ENCODE results near the gene SH3BP2.

The SH3BP2 gene

DNA sequence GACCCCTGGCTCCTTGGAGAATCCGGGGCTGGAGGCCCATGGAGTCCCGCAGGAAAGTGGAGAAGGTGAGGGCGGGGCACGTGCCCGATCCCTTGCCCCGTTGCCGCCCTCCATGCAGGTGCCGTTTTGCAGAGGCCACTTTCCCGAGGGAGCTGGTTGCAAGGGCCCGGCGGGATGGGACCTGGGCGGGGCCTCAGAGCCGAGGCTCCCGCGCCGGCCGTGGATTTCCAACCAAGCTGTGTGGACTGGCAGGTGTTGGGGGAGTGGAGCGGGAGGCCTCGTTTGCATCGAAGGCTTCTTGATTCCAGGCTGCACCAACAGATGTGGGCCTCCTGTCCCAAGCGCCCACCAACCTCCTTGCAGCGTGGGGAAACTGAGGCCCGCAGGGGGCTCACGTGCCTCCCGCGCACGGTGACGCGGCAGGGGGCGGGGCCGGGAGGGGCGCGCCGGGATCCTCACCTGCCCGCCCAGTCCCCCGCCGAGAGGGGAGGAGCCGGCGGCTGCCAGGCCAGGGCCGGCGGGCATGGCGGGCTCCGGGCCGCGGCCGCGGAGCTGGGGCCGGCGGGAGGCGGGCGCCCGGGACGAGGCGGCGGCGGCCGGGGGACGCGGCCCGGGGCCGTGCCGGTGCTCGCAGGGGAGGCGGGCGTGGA is 24.9 kb downstream of the SH3BP2 start:
- DNase-seq (ENCODE audit: low read depth in 2 of 2, low spot score in 1 of 2) = no peak

DNA sequence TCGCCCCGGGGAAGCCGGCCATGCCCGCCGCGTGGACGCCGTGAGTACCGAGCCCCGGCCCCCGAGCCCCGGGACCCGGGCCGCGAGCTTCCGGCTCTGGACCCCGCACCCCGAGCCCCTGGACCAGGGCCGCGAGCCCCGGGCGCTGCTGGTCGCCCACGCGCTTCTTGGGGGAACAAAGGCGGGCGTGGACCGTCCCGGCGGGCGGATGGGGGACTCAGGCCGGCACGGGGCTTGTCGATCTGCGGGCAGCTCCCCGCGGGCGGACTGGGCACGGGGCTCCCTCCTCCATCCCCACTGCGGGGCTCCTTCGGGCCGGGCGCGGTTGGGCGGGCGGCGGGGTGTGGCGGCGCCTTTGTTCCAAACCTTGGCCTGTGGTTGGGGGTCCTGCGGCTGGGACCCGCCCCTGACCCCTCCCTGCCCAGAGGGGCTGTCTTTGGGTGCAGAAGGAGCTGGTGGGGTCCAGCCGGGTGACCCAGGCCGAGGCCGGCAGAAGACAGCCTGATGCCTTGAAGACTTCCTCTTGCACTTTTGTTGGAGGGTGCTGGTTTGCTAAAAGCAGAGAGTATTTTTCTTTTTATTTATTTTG is 25.6 kb downstream of the SH3BP2 start:
- no peak for DNase-seq (ENCODE audit: low read depth in 2 of 2, low spot score in 1 of 2)

DNA sequence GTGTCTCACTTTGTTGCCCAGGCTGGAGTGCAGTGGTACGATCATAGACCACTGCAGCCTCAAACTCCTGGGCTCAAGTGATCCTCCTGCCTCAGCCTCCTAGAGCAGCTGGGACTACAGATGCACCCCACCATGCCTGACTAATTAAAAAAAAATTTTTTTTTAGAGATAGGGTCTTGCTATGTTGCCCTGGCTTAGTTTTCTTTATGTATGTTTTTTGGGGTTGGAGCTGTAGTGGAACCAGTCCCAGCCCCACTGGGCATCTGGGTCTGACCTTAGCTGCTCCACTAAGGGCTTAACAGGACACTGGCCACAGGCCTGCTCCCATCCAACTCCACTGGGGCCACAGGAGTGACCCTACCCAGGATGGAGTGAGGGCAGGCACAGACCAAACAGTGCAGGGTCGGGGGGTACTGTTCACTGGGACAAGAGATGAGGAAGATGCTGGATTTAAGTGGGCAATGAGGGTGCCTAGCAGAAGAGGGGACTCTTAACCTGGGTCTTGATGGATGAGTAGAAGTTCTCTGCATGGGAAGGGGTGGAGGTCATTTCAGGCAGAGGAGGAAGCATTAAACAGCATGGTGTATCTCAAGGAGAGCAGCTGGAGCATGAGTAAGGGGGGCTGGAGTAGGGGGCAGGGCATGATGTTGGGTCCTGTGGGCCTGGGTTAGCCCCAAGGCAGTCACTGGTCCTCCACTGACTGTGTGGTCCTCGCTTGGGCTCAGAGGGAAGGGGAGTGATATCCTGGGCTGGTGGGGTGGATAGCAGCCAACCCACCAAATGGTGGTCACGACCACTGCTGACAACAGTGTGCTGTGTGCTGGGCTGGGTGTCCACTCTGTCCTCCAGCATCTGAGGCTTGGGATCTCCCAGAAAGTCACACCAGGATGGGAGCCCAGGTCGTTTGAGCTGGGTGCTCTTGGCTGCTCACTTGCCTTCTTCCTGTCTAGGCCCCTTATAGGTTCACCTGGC is 26.6 kb downstream of the SH3BP2 start:
- no peak for DNase-seq (ENCODE audit: low read depth in 2 of 2, low spot score in 1 of 2)

DNA sequence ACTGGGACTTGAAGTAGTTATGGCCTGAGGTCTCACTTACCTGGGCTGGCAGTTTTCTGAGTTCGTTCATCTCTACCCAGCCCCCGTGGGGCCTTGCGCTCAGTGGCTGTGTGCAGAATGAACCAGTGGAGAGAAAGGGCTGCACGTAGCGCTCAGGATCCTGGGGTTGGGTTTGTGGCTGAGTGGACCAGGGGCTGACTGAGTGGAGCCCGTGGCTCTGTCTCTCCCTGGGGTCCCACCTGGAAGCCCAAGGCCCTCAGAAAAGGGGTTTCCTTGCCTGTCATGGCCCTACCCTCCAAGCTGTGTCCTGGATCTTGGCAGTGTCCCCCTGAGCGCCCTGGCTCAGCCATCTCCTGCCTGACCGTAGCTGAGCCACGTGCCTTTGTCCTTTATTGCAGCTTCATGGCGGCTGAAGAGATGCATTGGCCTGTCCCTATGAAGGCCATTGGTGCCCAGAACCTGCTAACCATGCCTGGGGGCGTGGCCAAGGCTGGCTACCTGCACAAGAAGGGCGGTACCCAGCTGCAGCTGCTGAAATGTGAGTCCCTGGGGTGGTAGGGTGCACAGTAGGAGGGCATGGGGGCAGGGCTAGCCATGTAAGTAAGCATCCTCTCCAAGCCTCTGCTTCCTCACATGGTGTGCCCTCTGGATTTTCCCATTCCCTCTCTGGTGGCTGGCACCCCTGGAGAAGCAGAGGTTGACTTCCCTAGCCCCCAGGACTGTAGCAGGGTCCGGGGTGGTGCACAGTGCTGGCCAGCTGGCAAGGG is 27.5 kb downstream of the SH3BP2 start:
- no peak for DNase-seq (ENCODE audit: low read depth in 2 of 2, low spot score in 1 of 2)

DNA sequence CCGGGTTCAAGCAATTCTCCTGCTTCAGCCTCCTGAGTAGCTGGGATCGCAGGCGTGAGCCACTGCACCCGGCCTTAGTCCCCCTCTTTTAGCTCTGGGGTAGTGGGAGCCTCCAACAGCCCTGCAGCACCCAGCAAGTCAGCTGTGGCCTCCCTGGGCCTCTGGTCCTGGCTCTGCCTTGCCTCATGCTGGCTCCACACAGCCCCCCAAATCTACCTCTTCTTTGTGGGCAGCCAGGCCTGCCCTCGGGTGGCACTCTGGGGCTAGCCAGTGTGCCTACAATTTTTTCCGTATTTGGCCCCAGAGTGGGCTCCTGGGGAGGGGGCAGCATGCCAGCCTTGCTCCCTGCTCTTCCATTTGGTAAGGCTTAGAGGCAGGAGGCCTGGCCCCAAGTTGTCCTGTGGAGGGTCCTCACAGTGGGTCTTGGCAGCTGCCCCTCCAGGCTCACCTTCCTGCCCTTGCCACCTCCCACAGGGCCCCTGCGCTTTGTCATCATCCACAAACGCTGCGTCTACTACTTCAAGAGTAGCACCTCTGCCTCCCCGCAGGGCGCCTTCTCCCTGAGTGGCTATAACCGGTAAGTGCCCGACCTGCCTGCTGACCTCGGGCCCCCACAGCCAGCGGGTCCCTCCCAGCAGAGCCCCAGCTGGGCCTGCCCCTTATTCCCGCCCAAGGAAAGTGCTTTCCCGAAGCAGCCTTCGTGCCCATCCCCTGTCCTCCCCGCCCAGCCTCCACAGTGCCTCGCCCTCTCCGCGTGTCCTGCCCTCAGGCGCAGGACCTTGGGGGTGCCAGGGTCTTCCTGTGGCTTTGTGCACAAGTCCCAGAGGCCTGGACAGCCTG is 29.8 kb downstream of the SH3BP2 start:
- no peak for DNase-seq (ENCODE audit: low read depth in 2 of 2, low spot score in 1 of 2)

DNA sequence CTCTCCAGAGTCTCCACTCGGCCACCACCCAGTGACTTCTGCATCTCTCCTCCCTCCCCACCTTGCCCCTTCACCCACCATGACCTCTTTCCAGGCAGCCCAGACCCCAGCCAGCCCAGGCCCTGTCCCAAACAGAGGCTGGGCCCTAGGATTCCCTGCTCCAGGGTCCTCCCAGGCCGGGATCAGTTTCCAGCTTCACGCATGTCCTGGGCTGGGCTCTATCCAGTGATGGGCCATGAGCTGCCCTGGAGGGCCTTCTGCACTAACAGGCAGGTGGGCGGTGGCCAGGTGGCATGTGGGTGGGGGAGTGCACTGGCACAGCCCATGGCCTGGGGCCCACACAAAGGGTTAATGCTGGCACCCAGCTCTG is 30.4 kb downstream of the SH3BP2 start:
- DNase-seq (ENCODE audit: low read depth in 2 of 2, low spot score in 1 of 2) = no peak

DNA sequence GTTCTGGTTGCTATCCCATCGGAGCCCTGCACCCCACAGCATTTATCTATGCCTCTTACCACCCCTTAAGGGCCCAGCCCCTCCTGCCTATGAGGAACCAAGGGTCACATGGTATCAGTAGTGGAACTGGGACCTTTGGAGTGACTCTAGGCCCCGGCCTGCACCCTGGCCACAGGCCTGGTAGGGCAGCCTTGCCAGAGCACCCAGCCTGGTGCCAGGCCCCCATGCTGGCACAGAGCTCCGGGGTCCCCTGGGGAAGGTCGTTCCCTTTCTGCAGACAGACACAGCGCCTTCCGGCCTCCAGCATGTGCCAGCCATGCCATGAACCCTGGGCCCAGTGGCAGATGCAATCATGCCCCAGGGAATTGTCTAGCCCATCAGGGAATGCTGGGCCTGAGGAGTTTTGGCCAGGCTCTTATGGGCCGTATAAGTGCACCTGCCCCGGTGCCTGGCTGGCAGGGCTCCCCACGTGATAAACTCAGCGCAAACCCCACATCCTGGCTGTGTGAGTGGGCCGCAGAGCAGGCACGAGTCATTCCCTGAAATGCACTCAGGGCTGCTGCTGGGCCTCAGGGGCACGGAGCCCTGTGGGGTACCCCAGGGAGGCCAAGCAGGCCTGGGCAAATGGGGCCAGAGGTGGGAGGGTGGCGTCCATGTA is 30.9 kb downstream of the SH3BP2 start:
- no peak for DNase-seq (ENCODE audit: low read depth in 2 of 2, low spot score in 1 of 2)

DNA sequence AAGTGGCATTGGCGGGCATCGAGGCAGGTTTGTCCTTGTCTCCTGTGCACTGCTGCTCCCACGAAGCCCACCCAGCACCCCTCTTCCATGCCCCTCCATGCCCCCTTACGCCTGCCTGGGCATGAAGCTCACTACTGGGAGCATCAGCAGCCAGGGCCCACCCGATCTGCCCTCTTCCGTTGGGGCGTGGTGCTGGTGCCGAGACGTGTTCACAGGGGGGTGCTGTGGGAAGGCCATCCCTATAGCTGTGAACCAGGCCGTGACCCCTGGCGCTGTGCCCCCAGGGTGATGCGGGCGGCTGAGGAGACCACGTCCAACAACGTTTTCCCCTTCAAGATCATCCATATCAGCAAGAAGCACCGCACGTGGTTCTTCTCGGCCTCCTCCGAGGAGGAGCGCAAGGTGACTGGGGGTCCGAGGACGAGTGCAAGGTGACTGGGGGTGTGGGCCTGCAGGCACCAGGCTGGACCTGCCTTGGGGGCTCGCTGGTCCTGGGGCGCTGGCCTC is 31.5 kb downstream of the SH3BP2 start:
- DNase-seq (ENCODE audit: low read depth in 2 of 2, low spot score in 1 of 2) = no peak

DNA sequence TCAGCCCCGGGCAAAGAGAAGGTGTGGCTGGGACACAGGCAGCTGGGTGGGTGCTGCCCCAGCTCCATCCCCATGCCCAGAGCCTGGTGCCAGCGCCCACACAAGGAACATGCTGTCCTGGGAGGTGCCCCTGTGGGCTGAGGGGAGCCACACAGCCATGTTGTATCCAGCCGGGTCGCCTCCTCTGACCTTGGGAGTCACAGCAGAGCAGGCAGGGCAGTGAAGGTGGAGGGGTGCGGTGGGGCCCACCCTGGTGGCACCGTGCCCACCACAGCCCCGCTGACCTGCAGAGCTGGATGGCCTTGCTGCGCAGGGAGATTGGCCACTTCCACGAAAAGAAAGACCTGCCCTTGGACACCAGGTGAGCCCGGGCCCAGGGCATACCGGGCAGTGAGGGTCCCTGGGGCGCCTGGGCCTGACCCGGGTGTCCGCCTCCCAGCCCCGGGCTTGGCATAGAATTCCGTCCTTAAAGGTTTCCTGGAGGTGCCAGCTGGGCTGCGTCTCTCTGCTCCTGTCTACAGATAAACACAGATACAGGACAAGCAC is 32.0 kb downstream of the SH3BP2 start:
- no peak for DNase-seq (ENCODE audit: low read depth in 2 of 2, low spot score in 1 of 2)

DNA sequence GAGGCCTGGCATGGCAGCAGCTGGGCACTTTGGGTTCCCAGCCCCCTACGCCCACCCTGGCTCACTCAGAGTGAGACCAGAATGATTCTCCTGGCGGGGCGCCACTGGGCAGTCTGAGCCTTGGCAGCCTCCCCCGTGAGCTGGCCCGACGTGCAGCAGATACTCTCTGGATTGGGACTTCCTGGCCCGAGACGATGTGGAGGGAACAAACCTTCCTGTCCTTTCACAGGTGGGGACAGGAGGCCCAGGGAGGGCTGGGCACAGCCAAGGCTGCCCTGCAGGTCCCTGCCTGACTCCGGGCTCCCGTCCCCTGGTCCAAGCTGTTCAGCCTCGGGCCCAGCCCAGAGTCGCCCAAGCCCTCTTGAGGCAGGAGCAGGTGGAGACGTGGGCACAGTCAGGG is 32.9 kb downstream of the SH3BP2 start:
- no peak for DNase-seq (ENCODE audit: low read depth in 2 of 2, low spot score in 1 of 2)

DNA sequence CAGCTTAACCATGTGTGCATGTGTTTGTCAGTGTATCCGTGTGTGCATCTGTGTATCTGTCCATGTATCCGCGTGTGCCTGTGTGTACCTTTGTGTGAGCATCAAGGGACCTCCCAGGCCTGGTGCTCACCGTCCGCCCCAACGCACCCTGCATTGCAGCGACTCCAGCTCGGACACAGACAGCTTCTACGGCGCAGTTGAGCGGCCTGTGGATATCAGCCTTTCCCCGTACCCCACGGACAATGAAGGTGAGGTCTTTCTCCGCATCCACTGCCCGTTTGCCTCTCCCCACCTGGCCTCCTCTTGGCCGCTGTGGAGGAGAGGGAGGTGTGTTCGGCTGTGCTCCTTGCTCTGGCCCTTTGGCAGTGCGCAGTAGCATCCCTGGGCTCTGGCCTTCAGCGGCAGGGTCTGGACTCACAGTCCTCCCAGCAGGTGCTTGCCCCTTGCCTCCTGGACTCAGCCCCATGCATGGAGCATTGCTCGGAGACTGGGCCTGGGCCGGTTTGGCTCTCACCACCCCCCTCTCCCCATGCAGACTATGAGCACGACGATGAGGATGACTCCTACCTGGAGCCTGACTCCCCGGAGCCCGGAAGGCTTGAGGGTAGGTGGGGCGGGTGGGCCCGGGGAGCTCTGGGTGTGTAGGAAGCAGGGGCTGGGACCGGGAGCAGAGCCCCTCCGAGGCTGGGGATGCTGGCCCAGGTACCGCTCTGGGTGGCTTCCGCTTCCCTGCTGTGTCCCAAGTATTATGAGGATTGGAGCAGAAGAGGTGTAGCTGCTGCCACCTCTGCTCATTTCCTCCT is 34.4 kb downstream of the SH3BP2 start:
- DNase-seq (ENCODE audit: low read depth in 2 of 2, low spot score in 1 of 2) = no peak

DNA sequence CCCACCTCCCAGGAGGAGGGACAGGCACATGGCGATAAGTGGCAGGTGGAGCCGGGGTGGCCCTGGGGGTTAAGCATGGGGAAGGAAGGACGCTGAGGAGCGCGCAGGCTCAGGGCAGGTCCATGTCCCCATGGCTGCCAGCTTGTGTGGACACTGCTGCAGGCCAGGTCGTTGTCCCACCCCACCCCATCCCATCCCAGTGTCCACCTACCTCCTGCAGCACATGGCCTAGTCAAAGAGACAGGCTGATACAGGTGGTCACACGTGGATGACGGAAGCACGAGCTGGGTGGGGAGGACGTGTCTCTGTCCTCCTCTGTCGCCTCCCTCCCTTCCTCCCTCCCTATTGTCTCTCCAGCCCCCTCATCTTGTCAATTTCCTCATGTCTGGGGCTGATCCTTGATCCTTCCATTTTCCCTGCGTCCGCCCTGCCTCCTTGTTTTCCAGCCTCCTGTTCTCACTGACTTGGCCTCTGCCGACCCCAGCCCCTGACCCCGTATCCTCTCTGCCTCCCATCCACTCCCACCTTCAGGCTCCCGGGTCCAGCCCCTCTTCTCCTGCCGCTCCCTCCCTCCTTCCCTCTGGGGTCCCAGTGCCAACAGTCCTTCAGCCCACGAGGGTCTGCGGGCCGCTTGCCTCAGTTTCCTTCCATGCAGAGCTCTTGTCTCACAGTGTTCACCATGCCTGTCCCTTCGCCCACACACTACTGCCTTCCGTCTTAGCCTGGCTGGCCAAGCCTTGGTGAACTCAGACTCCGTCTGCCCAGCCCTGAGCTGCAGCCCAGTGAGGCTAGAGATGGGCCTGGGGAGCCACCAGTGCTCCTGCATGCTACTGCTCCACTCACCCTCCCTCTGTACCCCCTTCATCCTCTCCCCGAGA is 35.2 kb downstream of the SH3BP2 start:
- DNase-seq (ENCODE audit: low read depth in 2 of 2, low spot score in 1 of 2) = no peak

DNA sequence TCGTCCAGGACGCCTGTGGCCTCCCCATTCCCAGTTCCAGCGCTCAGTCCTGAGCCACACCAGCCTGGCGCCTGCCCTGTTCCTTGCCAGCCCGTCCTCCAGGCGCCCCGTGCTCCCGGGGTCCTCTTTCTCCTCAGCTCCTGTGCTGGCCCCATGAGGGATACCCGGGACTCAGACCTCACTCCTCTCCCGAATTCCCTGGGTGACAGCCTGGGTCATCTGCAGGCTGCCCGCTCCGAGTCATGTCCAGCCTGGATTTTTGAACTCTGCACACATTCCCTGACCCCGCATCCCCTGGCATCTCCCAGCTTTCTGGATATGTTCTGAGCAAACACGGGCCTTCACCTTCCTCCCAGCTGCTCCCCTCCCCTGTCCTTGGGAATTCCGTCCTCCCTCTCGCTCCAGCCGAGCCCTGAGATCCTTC is 35.9 kb downstream of the SH3BP2 start:
- no peak for DNase-seq (ENCODE audit: low read depth in 2 of 2, low spot score in 1 of 2)

DNA sequence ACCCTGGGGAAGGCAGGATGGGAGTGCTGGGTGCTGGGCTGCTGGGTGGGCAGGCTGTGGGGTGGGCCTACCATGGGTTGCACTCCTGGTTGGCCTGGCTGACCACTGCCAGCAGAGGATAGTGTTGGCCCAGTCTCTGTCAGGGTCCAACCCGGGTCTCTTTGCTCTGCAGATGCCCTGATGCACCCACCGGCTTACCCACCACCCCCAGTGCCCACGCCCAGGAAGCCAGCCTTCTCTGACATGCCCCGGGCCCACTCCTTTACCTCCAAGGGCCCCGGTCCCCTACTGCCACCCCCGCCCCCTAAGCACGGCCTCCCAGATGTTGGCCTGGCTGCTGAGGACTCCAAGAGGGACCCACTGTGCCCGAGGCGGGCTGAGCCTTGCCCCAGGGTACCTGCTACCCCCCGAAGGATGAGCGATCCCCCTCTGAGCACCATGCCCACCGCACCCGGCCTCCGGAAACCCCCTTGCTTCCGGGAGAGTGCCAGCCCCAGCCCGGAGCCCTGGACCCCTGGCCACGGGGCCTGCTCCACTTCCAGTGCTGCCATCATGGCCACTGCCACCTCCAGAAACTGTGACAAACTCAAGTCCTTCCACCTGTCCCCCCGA is 36.5 kb downstream of the SH3BP2 start:
- no peak for DNase-seq (ENCODE audit: low read depth in 2 of 2, low spot score in 1 of 2)

DNA sequence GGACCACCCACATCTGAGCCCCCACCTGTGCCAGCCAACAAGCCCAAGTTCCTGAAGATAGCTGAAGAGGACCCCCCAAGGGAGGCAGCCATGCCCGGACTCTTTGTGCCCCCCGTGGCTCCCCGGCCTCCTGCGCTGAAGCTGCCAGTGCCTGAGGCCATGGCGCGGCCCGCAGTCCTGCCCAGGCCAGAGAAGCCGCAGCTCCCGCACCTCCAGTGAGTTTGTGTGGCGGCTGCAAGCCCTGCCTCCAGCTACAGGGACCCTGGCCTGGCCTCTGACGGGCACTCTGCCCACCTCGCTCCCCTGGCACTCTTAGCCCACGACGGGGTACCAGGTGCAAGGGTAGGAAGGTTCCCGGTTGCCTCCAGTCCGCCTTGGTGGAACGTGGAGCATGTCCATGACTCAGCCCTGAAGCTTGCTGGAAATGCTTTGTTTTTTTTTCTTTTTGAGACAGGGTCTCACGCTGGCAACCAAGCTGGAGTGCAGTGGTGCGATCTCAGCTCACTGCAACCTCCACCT is 37.1 kb downstream of the SH3BP2 start:
- no peak for DNase-seq (ENCODE audit: low read depth in 2 of 2, low spot score in 1 of 2)

DNA sequence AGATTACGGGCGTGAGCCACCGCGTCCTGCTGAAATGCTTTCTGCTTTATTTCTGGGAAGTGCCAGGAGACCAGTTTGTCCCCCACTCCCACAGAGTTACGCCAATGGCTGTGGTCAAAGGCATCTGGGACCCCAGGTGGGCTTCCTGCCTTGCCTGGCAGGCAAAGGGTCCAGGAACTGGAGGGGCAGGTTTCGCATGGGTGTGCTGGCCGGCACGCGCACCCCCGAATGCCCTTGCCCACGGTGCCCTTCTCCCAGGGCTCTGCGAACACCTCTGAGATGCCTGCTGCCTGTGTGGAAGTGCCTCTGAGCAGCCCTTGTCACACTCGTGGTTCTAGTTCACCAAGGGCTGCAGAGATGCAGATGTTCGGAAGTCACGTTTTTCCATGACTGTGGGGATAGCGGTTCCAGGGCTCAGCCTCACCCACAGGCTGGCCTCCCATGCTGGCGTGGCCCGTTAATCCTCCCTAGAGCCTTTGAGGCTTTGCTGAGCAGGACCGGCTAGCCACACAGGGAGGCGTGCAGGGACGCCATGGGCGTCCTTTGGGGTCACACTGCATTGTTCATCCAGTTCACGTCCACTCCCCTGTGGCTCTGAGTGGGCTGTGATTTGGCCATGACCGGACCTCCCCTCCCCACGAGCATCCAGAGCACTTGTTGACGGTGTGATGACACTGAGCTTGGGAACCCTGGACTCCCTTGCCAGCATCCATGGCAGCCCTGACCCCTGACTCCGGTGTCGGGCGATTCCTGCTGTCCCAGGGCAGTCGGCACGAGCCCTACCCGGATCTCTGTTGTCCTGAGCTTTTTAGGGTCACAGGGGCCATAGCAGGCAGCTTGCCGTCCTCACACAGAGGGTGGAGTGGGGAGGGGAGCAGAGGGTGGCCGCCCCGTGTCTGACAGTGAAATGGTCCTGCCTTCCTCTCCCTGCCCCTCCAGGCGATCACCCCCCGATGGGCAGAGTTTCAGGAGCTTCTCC is 38.0 kb downstream of the SH3BP2 start:
- no peak for DNase-seq (ENCODE audit: low read depth in 2 of 2, low spot score in 1 of 2)

Data from stimulated activated CD8-positive, alpha-beta memory T cell treated with anti-CD3 and anti-CD28 coated beads, Interleukin-4, amount 100 ng/mL, for 1 hour (primary cell).